ELF-1 (cell line): ENCODE measurements around the gene ZNF827.

ENCODE experiments used
- DNase-seq: peaks from one replicate; pipeline ENCODE4 v3.0.0-alpha.2; 2016; ENCODE audit warnings: low read depth, low spot score

The ZNF827 gene

DNA sequence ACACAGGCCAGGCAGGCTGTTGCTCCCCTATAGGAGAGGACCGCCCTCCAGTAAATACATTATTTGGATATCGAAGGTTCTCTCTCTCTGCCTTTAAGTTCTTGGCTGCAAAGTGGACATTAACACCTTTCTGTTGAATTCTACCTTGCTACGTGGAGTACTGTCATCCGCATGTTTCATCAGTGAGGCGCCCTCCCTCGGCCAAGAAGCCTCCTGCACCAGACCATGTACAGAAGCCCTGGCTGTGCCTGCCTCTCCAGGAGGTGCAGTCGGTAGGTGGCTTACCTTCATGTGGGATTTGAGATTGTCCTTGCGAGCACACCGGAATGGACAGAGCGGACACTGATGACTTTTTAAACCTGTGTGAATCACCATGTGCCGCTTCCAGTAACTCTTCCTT, 46.7 kb downstream of the ZNF827 start:
- DNase-seq, result peak; percentile 51

DNA sequence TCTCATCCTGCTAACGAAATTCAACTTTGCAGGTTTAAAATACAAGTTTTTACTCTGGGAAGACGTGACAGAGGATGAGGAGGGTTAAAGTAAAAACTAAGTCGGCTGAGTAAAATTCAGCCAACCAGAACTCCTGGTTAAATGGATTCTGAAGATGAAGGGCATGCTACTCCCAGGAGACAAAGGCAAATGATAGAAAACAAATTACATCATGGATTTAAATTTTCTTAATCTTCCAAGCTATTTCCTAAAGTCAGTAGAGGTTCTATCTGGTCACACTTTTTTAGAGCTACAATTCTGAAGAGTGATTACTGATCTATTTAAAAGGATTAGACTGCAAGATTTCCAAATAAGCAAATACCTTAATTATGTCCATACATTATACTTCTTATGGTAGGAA, 47.9 kb downstream of the ZNF827 start:
- no peak for DNase-seq

DNA sequence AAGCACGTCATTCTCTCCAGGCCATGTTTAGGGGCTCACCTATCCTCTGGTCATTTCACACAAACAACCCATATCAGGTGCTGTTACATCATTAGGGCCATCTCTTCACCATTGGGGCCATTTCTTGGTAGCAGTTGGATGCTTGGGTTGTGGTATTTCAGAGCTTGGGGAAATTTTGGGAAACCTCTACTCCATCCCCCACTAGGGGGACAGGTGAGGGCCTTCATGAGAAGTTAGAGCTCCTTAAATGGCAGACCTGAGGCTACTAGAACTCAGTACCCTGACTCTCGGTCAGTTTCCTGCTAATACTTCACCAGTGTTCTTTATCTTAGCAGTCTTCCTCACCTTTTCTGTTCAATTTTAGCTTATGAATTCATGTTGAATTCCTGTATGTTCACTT, 50.2 kb downstream of the ZNF827 start:
- DNase-seq, result peak; percentile 39

DNA sequence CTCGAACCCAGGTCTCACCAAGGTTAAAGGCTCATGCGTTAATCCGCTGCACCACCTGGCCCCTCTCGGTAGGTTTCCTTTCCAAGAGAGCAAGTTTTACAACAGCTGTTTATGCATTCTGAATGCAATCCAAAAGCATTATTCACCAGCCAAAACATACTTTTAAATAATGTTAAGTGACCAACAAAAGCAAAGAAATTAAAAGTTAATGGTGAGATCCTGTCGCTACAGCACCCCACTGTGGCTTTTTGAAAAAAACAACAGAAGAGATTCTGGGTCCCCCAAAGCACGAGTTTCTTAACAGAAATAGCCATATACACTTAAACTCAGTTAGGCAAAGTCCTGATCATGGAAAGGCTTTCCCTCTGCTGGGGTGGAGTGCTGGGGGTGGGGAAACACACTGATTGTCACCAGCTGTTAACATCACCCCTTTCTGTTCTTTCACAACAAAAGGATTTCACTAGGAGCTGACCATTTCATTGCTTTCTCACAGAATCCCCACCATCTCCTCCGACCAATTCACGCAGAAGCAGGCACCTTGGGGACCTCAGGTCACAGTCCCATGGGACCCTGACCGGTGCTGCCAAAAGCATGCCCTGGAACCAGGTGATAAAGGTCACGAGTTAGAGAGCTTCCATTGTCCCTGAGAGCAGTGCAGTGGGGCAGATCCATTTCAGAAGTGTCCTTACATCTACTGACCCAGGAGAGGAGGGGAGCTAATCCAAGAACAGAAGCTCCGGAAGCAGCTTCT, 51.2 kb downstream of the ZNF827 start:
- DNase-seq, result no peak

DNA sequence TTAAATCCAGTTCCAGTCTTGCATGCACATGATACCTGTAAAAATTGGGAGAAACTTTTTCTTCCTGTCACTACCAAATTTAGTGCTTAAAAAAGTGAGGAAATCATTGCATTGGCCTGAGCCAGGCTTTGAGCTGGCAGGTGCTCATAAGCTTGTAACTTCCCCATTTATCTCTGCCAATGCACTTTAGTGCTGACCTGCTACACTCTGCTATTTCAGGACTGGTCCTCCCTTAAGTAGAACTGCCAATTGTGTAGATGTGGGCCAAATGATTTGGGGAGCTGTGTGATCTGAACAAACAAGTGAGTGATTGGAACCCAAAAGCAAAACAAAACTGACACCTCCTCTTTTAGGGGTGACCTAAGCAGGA, 51.8 kb downstream of the ZNF827 start:
- no peak for DNase-seq

DNA sequence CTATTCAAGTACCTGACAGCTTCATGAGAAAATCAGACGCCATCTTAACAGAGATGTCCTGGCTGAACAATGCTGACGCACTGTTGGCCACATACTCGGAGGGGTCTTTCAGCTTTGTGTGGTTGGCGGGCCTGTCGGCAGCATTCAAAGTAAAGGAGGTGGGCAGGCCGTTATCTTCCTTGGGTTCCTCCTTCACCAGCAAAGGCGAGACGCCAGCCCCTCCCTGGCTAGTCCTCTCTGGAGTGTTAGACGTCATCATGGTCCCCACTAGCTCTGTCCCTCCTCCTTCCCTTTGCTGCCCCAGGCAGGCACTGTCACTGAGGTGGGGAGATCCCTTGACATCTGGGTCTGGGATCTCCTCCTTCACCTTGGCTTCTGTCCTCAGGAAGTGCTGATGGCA, 53.0 kb downstream of the ZNF827 start:
- no peak for DNase-seq

DNA sequence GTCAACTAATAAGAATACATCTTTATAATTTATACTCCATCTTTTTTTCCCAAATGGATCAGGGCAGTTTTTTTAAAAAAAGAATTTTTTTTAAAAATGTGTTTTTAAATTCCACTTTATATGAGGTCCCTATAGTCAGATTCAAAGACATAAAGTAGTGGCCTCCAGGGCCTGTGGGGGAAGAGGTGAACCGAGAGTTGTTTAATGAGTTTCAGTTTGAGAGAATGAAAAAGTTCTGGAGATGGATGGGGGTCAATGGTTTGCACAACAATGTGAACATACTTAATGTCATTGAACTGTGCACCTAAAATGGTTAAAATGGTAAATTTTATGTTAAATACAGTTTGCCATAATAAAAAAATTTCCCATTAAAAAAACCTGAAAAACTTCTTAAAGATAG, 53.8 kb downstream of the ZNF827 start:
- no peak for DNase-seq

DNA sequence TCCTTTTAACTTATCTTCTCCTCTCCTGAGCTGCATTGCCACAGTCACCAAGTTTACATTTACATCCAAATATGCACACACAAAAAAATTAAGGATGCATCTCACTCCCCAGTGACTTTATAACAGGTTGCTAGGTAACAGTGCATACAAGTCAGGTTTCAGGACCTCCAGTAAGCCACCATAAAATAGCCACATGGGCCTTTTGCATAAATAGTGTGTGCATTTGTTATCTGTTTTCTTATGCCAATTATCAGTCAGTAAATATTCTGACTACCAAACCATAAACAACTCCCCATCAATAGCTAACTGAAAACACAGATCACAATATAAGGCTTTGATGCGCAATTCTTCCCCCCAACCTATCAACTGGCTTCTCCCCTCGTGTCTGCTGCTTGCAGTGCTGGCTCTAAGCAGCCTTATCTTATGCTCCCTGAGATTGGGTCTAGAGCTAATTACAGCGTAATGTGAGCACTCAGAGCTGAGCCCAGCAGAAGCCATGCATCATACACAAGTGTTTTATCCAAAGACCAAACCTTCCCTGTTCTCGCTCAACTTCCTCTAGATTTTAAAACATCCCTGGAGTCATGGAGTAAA, 55.4 kb downstream of the ZNF827 start:
- DNase-seq, result no peak

DNA sequence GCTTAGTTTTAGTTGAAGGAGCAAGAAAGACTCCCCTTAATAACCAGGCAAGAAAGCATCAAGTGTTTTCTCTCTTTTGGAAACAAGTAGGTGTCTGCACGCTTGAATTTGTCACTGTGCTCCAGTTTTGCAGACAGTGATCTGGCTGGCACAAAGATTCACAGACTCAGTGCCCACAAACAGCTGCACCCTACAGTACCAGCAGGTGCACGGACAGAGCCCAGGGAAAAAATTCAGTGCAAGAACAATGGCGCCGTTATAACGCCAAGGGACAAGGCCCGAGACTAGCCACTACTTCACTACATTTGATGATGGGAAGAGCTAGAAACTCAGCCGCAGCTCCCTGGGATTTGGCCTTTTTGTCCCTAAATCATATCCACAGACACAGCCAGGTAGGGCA, 56.0 kb downstream of the ZNF827 start:
- no peak for DNase-seq

DNA sequence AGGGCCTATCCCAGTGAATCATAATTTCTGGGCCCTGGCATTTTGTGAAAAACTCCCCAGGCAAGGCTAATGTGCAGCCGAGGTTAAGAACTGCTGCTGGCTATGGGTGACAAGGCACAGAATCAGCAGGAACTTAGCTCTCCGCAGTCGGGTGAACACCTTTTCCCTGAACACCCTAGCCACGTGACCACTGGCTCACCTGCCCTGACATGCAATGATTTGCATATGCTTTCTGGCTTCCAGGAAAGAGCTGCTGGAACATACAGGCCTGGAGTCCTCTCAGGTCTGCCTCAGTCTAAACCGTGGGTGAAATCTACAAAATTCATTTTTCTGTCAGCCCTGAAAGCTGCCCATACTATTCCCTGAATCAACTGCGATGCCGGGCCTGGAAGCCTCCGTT, 56.6 kb downstream of the ZNF827 start:
- no peak for DNase-seq

DNA sequence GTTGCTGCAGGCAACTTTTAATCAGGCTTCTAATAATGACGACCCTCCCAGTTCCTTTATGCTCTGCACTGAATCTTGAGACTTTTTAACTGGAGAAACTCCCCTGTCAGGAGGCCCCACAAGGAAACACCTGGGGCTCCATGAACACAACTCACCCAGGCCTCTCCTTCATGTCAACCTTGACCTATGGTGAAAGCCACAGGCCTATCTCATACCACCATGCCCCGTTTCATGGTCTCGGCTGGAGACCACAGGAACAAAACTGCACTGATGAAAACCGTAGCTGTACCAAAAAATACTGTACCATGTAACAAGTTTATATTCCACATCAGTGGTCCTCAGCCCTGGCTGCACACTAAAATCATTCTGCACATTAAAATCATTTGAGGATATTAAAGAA, 57.0 kb downstream of the ZNF827 start:
- DNase-seq, result no peak

DNA sequence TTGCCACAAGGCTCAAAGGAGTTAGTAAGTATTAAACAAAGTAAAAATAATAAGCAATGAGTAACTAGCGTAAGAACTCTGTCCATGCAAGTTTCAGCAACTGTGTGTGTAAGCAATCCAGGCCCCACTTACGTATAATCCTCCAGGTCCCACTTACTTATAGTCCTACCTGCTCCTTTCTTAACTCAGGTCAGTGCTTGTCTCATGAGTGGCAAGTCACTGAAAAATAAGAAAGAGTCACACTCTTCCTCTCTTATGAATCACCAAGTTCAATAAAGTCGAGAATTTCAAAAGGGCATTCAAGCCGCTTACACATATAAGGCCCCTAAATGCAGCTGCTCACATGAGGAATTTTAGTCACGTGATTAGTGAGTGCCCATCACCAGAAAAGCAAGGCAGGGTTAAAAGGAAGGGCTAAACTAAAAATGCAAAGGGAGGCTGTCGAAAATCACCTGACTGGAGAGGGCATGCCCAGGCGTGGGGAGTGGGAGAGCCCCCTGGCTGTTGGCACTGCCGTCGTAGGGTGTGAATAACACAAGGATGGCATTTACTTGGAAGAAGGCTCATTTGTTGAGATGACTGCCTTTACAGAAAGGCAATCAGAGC, 58.2 kb downstream of the ZNF827 start:
- no peak for DNase-seq

DNA sequence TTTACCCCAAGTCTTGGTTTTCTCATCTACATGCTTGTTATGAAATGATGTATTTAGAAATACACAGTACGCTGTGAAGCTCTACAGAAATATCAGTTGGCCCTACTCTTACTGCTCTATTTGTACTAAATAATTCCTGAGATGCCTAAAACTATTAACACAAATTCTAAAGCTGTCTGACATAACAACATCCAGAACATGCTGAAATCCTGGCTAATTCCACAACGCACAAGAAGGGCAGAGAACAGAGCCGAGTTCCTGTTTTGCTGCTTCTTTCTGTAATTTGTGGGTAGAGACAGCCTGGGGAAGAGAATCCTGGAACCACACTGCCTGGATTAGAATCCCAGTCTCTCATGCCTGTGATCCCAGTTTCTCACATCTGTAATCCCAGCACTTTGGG, 59.0 kb downstream of the ZNF827 start:
- DNase-seq, result no peak

DNA sequence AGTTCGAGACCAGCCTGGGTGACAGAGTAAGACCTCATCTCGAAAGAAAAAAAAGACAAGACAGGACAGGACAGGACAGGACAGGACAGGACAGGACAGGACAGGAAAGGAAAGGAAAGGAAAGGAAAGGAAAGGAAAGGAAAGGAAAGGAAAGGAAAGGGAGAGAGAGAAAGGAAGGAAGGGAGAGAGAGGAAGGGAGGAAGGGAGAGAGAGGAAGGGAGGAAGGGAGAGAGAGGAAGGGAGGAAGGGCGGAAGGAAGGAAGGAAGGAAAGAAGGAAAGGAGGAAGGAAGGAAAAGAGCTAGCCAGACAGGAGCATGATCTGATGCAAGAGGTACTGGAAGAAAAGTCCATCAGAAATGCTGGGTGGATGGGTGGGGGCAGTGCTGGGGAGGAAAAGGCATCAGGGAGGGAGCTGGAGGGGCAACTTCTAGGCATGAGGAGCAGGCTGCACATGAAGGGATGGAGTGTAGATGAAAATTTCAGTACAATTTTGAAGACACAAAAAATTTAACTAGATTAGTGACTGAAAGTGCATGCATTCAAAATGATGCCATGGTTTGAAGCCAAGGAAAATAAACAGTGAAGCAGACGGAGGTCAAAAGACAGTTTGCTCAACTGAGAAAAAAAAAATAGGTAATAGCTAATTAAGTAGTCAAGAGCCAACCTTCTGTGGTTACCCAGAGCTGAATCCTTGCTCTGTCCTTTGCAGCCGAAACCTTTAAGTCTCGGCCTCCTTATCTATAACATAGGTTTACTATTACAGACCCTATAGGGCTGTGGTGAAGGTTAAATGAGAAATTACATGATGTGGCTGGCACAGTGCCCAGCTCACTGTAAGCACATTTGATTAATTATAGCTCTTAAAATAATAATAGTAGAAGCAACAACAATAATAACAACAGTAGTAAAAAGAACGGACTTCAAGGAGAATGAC, 59.9 kb downstream of the ZNF827 start:
- DNase-seq, result no peak

DNA sequence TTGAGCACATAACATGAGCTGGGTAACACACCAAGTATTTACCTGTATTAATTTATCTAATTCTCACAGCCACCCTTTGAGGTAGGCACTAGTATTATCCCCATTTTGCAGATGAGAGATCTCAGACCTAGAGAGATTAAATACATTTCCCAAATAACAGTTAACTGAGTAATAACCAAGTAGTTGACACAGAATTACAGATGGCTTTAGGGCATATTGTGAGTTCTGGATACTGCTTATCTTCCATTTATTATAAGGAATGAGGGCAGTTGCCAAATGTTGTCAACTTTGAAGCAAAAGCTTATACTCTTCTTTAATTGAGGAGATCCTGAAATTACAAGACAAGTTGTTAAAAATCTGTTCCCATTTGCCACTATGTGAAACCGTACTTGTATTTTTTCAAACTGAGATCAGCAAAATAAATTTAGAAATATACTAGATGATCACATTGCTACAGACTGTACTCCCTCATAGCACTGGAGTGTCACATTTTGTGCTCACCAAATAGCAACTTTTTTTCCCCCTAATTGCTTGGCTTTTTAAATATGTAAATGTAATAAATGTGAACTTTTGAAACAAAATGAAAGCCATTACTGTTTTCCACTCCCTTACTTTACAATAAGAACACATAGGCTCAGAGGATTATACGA, 62.0 kb downstream of the ZNF827 start:
- DNase-seq, result no peak

DNA sequence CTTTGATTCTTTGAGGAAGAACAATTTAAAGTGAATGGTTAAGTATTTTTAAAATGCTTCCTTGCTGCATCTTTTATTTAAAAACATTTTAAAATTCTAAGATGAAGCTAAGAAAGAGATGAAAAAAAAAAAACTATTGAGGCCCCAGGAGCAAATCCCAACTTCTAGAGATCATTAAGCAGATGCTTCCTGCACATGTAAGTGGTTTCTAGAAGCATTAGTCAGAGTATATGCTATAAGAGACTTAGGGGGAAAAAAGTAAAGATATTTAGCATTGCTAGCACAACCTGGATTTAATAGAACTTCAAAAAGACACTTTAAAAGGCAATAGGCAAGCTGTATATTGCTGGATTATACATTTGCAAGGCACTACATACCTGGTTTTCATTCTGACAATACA, 64.7 kb downstream of the ZNF827 start:
- no peak for DNase-seq

DNA sequence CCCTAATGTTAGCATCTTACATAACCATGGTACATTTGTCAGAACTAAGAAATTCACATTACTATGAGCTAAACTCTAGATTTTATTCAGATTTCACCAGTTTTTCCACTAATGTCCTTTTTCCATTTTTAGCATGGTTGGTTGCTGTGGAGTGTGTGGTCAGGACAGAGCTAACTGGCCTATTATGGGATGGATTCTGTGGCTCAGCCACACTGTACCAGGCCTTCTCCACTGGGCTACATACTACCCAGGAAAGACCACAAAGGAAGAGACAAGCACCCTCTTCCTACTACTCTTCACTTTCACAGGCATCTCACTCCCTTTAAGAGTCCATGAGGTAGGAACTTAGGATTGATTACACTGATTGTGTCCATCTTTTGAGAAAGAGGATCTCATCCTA, 67.4 kb downstream of the ZNF827 start:
- no peak for DNase-seq

DNA sequence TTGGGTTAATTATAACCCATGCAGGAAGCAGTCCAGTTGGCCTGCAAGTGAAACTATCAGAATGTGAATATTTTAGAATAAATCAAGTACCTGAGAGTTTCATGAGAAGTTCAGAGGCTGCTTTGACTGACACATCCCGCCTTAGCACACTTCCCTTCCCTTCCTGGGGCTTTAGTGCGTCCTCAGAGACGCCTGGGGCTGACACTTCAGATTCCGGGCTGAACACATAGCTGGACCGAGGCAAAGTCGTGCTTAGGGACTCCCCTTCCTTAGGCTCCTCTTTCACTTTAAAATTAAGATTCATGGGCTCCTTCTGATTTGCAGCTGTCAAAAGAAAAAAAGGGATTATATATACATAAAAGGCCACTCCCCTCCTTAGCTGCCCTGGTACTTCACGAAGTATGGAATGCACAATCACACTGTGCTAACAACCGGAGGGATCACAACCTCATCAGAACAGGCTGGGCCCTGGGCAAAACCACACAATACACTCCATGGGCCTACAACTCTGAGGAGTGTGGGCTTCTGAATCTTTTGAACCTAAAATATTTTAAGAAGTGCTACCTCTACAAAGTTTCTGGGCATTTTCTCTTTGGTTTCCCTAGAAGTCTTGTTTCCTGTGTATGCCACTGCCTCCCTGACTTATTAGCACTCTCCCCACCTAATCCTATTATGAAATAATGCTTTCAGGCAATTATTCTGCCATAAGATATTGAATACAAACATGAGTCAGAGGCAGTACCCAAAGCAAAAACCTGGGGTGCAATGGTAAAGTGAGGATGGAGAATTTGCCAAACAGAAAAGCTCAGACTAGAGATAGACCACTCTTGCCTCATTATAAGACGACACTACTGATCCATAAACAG, 68.2 kb downstream of the ZNF827 start:
- no peak for DNase-seq

DNA sequence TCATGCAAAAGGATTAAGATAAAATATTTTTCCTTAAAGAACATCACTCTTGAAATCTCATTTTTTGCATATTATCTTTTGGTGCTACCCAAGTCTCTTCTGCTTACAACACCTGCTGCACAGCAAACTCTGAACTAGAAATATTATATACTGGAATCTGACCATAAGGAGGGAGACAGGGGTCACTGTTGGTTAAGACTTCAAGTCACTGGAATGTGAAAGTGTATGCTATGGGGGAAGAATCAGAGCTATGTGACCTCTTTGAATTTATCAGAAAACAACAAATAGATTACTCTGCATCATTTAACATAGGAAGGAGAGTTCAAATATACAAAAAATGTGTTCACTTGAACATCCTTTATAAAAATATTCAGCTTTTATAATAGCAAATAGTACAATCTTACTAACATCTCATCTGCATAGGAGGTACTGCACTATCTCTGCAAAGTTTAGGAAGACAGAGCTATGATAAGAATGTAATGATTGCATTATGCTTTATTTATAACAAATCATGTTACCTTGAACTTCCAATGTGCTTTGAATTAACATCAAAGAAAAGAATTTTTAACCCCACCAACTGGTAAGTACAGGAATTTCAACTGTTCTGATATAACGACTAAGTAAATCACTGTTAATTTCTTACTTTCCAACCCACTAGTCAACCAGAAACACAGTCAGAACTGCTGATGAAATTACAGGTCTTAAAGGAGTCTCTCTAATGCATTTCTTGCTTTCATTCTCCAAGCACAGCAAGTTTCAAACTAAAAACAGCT, 69.8 kb downstream of the ZNF827 start:
- no peak for DNase-seq

DNA sequence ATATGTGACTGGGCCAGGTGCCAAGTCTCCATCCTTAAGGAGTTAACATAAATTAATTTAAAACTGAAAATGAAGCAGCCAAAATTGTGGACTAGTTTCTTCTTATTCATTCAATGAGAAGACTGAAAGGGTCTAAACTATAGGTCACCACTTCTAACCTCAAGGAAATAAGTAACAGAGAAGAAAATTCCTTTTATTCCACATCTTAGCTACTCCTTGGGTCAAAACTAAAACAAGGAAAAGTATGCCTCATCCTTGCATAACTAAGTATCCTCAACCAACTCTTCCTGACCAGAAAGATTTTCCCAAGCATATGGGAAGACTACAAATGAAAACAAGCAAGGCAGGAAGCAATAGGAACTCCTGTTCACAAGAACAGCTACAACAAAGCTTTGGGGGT, 71.2 kb downstream of the ZNF827 start:
- DNase-seq, result no peak
